ENCODE measurements around the gene RXRB. TPM values are rescaled to one million over a fixed set of nuclear protein-coding genes. Genes with fewer than 3 reads are reported as not detected.

RXRB gene
- total RNA-seq, 2 donors from 2014 or later = 17.1 to 17.4 TPM

- TF ChIP-seq, protein P1, sequence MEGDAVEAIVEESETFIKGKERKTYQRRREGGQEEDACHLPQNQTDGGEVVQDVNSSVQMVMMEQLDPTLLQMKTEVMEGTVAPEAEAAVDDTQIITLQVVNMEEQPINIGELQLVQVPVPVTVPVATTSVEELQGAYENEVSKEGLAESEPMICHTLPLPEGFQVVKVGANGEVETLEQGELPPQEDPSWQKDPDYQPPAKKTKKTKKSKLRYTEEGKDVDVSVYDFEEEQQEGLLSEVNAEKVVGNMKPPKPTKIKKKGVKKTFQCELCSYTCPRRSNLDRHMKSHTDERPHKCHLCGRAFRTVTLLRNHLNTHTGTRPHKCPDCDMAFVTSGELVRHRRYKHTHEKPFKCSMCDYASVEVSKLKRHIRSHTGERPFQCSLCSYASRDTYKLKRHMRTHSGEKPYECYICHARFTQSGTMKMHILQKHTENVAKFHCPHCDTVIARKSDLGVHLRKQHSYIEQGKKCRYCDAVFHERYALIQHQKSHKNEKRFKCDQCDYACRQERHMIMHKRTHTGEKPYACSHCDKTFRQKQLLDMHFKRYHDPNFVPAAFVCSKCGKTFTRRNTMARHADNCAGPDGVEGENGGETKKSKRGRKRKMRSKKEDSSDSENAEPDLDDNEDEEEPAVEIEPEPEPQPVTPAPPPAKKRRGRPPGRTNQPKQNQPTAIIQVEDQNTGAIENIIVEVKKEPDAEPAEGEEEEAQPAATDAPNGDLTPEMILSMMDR (IDR thresholded peaks at IDR 0.05) = no peak
- H3K4me3 ChIP-seq = no peak overlapping the region
- H3K4me1 ChIP-seq = no peaks in the 10 kb centered on the region
- H3K27ac ChIP-seq = no peak overlapping the region
- no peak for DNase-seq (ENCODE audit: low spot score)
- no peaks in the 10 kb centered on the region for H3K9me3 ChIP-seq
- no peaks in the 10 kb centered on the region for H3K36me3 ChIP-seq
- H3K27me3 ChIP-seq = no peaks in the 10 kb centered on the region
These were observed 30.1 kb downstream of the RXRB start for GRCh38 chr6:33170176-33171015.

- Histone ChIP-seq H3K36me3 (no peaks in the 10 kb centered on the region), H3K4me1 (no peaks in the 10 kb centered on the region), H3K27me3 (no peaks in the 10 kb centered on the region), H3K9me3 (no peaks in the 10 kb centered on the region), H3K4me3 (no peak overlapping the region), H3K27ac (no peak overlapping the region)
- TF ChIP-seq, protein P1 (IDR thresholded peaks at IDR 0.05) = no peak
- no peak for DNase-seq (ENCODE audit: low spot score)
These were observed 30.9 kb downstream of the RXRB start for GRCh38 chr6:33169291-33170175.

- no peaks in the 10 kb centered on the region for H3K27me3 ChIP-seq
- no peak overlapping the region for H3K27ac ChIP-seq
- H3K9me3 ChIP-seq = no peaks in the 10 kb centered on the region
- no peak for DNase-seq (ENCODE audit: low spot score)
- TF ChIP-seq, protein P1 (IDR thresholded peaks at IDR 0.05) = no peak
- H3K4me3 ChIP-seq = no peak overlapping the region
- no peaks in the 10 kb centered on the region for H3K36me3 ChIP-seq
- no peaks in the 10 kb centered on the region for H3K4me1 ChIP-seq
These were observed 31.8 kb downstream of the RXRB start for GRCh38 chr6:33168639-33169038.

DNA sequence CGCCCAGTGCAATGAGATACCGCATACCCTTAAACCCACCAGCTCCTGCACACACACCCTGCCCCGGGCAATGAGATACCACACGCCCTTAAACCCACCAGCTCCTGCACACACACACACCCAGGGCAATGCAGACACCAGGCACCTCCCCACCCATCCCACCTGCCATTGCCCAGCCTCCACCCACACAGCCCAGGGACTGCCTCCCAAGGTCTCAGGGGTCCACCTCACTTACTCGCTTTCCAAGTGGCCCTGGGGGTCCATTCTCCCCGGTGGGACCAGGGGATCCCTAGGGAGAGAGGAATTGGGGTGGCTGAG, 32.2 kb downstream of the RXRB start:
- H3K36me3 ChIP-seq = no peaks in the 10 kb centered on the region
- no peak overlapping the region for H3K27ac ChIP-seq
- H3K4me1 ChIP-seq = no peaks in the 10 kb centered on the region
- TF ChIP-seq, protein P1 (IDR thresholded peaks at IDR 0.05) = no peak
- DNase-seq (ENCODE audit: low spot score) = no peak
- H3K9me3 ChIP-seq = no peaks in the 10 kb centered on the region
- H3K4me3 ChIP-seq = no peak overlapping the region
- no peaks in the 10 kb centered on the region for H3K27me3 ChIP-seq

GRCh38 chr6:33167374-33168283, 32.8 kb downstream of the RXRB start:
- Histone ChIP-seq H3K27ac (no peak overlapping the region), H3K4me1 (no peaks in the 10 kb centered on the region), H3K27me3 (no peaks in the 10 kb centered on the region), H3K9me3 (no peaks in the 10 kb centered on the region), H3K4me3 (no peak overlapping the region), H3K36me3 (no peaks in the 10 kb centered on the region)
- DNase-seq (ENCODE audit: low spot score) = no peak
- TF ChIP-seq, protein P1 (IDR thresholded peaks at IDR 0.05) = no peak
